GM18517 (cell line): ENCODE measurements around the gene PTPN12.
"Not testable (repeated sequence)": the region's sequence is repeated elsewhere in the genome, so short reads cannot be mapped to it uniquely, and the experiment has no call there.

Experiments
- ATAC-seq: cut with Tn5 transposase; IDR thresholded peaks from one replicate; pipeline ENCODE4 v1.9.1; 2021; ENCODE audit warnings: mild to moderate bottlenecking, moderate library complexity; ENCODE audit not compliant: unreplicated experiment

PTPN12 gene

GRCh38 chr7:77575187-77575586 lies 38.1 kb downstream of the PTPN12 start:
- ATAC-seq: no peak

- ATAC-seq: no peak
Observed at GRCh38 chr7:77576856-77577255, 39.8 kb downstream of the PTPN12 start.

- ATAC-seq: no peak
Observed at GRCh38 chr7:77579797-77580196, 42.7 kb downstream of the PTPN12 start.

GRCh38 chr7:77580762-77581350 lies 43.8 kb downstream of the PTPN12 start:
- ATAC-seq: no peak

- ATAC-seq: no peak
Observed at GRCh38 chr7:77587272-77587671, 50.2 kb downstream of the PTPN12 start.

GRCh38 chr7:77600952-77601351 lies 63.9 kb downstream of the PTPN12 start:
- ATAC-seq: no peak

- ATAC-seq: no peak
Observed at GRCh38 chr7:77606562-77606961, 69.5 kb downstream of the PTPN12 start.

GRCh38 chr7:77619314-77619713 lies 82.2 kb downstream of the PTPN12 start:
- no peak for ATAC-seq

- no peak for ATAC-seq
Observed at GRCh38 chr7:77626586-77627308, 89.7 kb downstream of the PTPN12 start.

- no peak for ATAC-seq
Observed at GRCh38 chr7:77627309-77627676, 90.2 kb downstream of the PTPN12 start.

GRCh38 chr7:77629797-77630196 lies 92.7 kb downstream of the PTPN12 start:
- ATAC-seq: no peak

- ATAC-seq: no peak
Observed at GRCh38 chr7:77631820-77632219, 94.7 kb downstream of the PTPN12 start.

GRCh38 chr7:77644774-77645173 lies 107.7 kb downstream of the PTPN12 start:
- no peak for ATAC-seq

GRCh38 chr7:77648742-77649338 lies 111.7 kb downstream of the PTPN12 start:
- ATAC-seq: no peak

GRCh38 chr7:77649716-77650349 lies 112.7 kb downstream of the PTPN12 start:
- ATAC-seq: no peak

GRCh38 chr7:77651575-77652162 lies 114.6 kb downstream of the PTPN12 start:
- ATAC-seq: no peak

- not testable (repeated sequence) for ATAC-seq
Observed at GRCh38 chr7:77652826-77653225, 115.7 kb downstream of the PTPN12 start.

GRCh38 chr7:77653572-77653971 lies 116.5 kb downstream of the PTPN12 start:
- ATAC-seq: no peak

- no peak for ATAC-seq
Observed at GRCh38 chr7:77655356-77655755, 118.3 kb downstream of the PTPN12 start.

- ATAC-seq: no peak
Observed at GRCh38 chr7:77655836-77656455, 118.9 kb downstream of the PTPN12 start.
